ENCODE results near the gene HSD17B2.

DNA sequence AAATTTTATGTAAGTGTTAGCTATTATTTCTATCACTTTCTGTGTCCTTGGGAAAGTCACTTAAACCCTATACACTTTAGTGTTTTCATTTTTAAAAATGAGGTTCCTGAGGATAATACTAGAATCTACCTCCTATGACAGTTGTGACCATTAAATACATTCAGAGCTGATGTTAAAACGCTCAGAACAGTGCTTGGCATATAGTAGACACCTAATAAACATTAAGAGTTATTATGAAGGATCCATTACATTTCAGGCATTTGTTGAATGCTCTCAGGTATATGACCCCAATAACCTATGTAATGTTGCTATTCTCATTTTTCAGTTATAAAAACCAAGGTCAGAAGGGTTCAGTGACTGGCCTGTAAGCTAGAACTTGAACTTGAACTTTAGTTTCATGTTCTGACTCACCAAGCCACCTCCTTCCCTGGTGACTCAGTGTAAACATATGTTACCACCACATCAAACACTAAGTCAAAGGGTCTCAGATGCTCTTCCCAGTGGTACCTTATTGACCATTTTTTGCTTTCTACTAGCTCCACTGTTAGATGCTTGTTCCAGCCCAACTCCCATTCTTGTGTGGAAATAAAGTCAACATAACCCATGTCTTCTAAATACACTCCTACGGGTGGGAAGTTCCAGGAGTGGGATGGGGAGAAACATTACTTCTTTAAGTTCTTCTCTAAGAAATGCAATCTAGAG is 47.6 kb downstream of the HSD17B2 start:
- TF ChIP-seq TAF1 (IDR thresholded peaks at IDR 0.05; ENCODE audit: low read depth) (no peak), YY1 (IDR thresholded peaks at IDR 0.05; ENCODE audit: low read depth) (no peak), FOXM1 (IDR thresholded peaks at IDR 0.05; ENCODE audit: borderline replicate concordance, low read depth) (no peak)
- TF ChIP-seq, protein P1, sequence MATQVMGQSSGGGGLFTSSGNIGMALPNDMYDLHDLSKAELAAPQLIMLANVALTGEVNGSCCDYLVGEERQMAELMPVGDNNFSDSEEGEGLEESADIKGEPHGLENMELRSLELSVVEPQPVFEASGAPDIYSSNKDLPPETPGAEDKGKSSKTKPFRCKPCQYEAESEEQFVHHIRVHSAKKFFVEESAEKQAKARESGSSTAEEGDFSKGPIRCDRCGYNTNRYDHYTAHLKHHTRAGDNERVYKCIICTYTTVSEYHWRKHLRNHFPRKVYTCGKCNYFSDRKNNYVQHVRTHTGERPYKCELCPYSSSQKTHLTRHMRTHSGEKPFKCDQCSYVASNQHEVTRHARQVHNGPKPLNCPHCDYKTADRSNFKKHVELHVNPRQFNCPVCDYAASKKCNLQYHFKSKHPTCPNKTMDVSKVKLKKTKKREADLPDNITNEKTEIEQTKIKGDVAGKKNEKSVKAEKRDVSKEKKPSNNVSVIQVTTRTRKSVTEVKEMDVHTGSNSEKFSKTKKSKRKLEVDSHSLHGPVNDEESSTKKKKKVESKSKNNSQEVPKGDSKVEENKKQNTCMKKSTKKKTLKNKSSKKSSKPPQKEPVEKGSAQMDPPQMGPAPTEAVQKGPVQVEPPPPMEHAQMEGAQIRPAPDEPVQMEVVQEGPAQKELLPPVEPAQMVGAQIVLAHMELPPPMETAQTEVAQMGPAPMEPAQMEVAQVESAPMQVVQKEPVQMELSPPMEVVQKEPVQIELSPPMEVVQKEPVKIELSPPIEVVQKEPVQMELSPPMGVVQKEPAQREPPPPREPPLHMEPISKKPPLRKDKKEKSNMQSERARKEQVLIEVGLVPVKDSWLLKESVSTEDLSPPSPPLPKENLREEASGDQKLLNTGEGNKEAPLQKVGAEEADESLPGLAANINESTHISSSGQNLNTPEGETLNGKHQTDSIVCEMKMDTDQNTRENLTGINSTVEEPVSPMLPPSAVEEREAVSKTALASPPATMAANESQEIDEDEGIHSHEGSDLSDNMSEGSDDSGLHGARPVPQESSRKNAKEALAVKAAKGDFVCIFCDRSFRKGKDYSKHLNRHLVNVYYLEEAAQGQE (IDR thresholded peaks at IDR 0.05; ENCODE audit: low read depth), result no peak
- TF ChIP-seq, protein P2, sequence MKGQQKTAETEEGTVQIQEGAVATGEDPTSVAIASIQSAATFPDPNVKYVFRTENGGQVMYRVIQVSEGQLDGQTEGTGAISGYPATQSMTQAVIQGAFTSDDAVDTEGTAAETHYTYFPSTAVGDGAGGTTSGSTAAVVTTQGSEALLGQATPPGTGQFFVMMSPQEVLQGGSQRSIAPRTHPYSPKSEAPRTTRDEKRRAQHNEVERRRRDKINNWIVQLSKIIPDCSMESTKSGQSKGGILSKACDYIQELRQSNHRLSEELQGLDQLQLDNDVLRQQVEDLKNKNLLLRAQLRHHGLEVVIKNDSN (IDR thresholded peaks at IDR 0.05), result no peak
